HCT116 (cell line): ENCODE results near the gene TCHP. TPM values are rescaled to one million over a fixed set of nuclear protein-coding genes. Genes with fewer than 3 reads are reported as not detected.

ENCODE experiments used
- ATAC-seq: fragments of 200-7000 bp; cut with Tn5 transposase; 2 replicates; pipeline ENCODE4 v1.9.1; 2020; ENCODE audit warnings: mild to moderate bottlenecking, moderate library complexity
- BruUV-seq: library from RNA; stranded (reverse); fragments of 400-500 nt; replicated peaks from 2 replicates; lab custom pipeline; 2021; lab: Mats Ljungman, UMichigan
- CTCF ChIA-PET: fragments of 300-600 bp; sonication (Branson Sonifier 250); formaldehyde crosslinking; loops from one replicate; lab custom pipeline; 2021; ENCODE audit warnings: antibody characterized with exemption; lab: Charles Lee
- POLR2A ChIA-PET: fragments of 300-600, 350-600 bp; sonication (Branson Sonifier 250); formaldehyde crosslinking; loops from one replicate; lab custom pipeline; 2021; ENCODE audit warnings: antibody characterized with exemption; lab: Charles Lee
- RAD21 ChIA-PET, 2 experiments: fragments of 300-600 bp; sonication (Branson Sonifier 250); formaldehyde crosslinking; loops; one replicate each; lab custom pipeline; 2023; ENCODE audit warnings: low total read pairs in 2 of 2; ENCODE audit not compliant: uncharacterized antibody in 2 of 2, unreplicated experiment in 2 of 2, low non-redundant PET in 1 of 2; lab: Charles Lee
- DNase-seq: peaks from one replicate; pipeline ENCODE4 v3.0.0-alpha.2; 2010; ENCODE audit warnings: low read depth, low spot score
- H2AFZ ChIP-seq: fragments of 200-600 bp; shearing (Covaris generic), sonication (generic); 2 replicates; pipeline ENCODE4 v1.6.1; 2017; ENCODE audit warnings: low read depth, mixed run types, mixed read lengths, antibody characterized with exemption, low read length; ENCODE audit not compliant: poor library complexity, severe bottlenecking
- H3K27ac ChIP-seq: 2 replicates; pipeline ENCODE4 v1.5.1; 2012; ENCODE audit warnings: low read depth, low read length
- H3K27me3 ChIP-seq: fragments of 200-600 bp; sonication (generic); 2 replicates; pipeline ENCODE4 v1.6.1; 2016; ENCODE audit warnings: mixed run types, low read length, mixed read lengths; ENCODE audit not compliant: insufficient read depth
- H3K36me3 ChIP-seq, 2 experiments: fragments of 200-500 bp in 1 of 2; fragments of 200-600 bp in 1 of 2; sonication (Bioruptor generic) in 1 of 2; sonication (generic) in 1 of 2; 2 replicates each; pipeline versions ENCODE4 v1.5.1 to v1.6.1; 2014 to 2016; ENCODE audit warnings: low read length in 2 of 2, inconsistent platforms in 1 of 2, mixed read lengths in 1 of 2, mixed run types in 1 of 2; ENCODE audit not compliant: insufficient read depth in 2 of 2, control insufficient read depth in 1 of 2
- H3K4me1 ChIP-seq, 2 experiments: fragments of 200-600 bp in 1 of 2; sonication (generic) in 1 of 2; 2 replicates each; pipeline versions ENCODE4 v1.5.1 to v1.6.1; 2012 to 2017; ENCODE audit warnings: low read length in 2 of 2, inconsistent platforms in 1 of 2, mild to moderate bottlenecking in 1 of 2, mixed read lengths in 1 of 2, mixed run types in 1 of 2, moderate library complexity in 1 of 2; ENCODE audit not compliant: insufficient read depth in 2 of 2, control insufficient read depth in 1 of 2
- H3K4me2 ChIP-seq: fragments of 200-600 bp; sonication (generic); 2 replicates; pipeline ENCODE4 v1.6.1; 2017; ENCODE audit warnings: mixed run types, low read length, mixed read lengths
- H3K4me3 ChIP-seq, 2 experiments: fragments of 200-600 bp in 1 of 2; sonication (generic) in 1 of 2; replicated peaks in 1 of 2; 2 replicates each; pipeline ENCODE4 v1.5.1; 2011 to 2016; ENCODE audit warnings: low read length in 2 of 2, control low read depth in 1 of 2, low read depth in 1 of 2, mild to moderate bottlenecking in 1 of 2, mixed read lengths in 1 of 2, mixed run types in 1 of 2
- H3K79me2 ChIP-seq: fragments of 200-600 bp; sonication (generic); 2 replicates; pipeline ENCODE4 v1.6.1; 2017; ENCODE audit warnings: mild to moderate bottlenecking, mixed run types, low read length, moderate library complexity, mixed read lengths; ENCODE audit not compliant: insufficient read depth
- H3K9ac ChIP-seq: fragments of 200-600 bp; sonication (generic); 2 replicates; pipeline ENCODE4 v1.6.1; 2016; ENCODE audit warnings: low read length, mixed read lengths
- H3K9me2 ChIP-seq: fragments of 200-600 bp; sonication (generic), shearing (Covaris generic); 2 replicates; pipeline ENCODE4 v1.6.1; 2017; ENCODE audit warnings: mixed run types, mild to moderate bottlenecking, moderate library complexity; ENCODE audit not compliant: insufficient read depth
- H3K9me3 ChIP-seq, 2 experiments: fragments of 200-500 bp in 1 of 2; fragments of 200-600 bp in 1 of 2; sonication (Bioruptor generic) in 1 of 2; sonication (generic) in 1 of 2; 2 replicates each; pipeline ENCODE4 v1.6.1; 2014 to 2017; ENCODE audit warnings: low read length in 2 of 2, mixed read lengths in 2 of 2, inconsistent platforms in 1 of 2, low read depth in 1 of 2, mild to moderate bottlenecking in 1 of 2, mixed run types in 1 of 2, moderate library complexity in 1 of 2; ENCODE audit not compliant: control insufficient read depth in 1 of 2, insufficient read depth in 1 of 2
- H4K20me1 ChIP-seq: fragments of 200-600 bp; sonication (generic), shearing (Covaris generic); 2 replicates; pipeline ENCODE4 v1.6.1; 2017; ENCODE audit warnings: mixed run types, mild to moderate bottlenecking, moderate library complexity; ENCODE audit not compliant: insufficient read depth
- CBX3 ChIP-seq: IDR thresholded peaks from 2 replicates; pipeline ENCODE4 v1.6.1; 2012; ENCODE audit warnings: low read depth
- CEBPB ChIP-seq: IDR thresholded peaks from 2 replicates; pipeline ENCODE4 v1.6.1; 2012; ENCODE audit warnings: low read depth
- ELF1 ChIP-seq: IDR thresholded peaks from 2 replicates; pipeline ENCODE4 v1.6.1; 2012; ENCODE audit warnings: low read depth, borderline replicate concordance
- EZH2 ChIP-seq: fragments of 200-600 bp; sonication (generic); IDR thresholded peaks from 2 replicates; pipeline ENCODE4 v1.6.1; 2017; ENCODE audit warnings: antibody characterized with exemption, mixed run types
- EZH2phosphoT487 ChIP-seq: fragments of 200-600 bp; IDR thresholded peaks from 2 replicates; pipeline ENCODE4 v1.6.1; 2018; ENCODE audit warnings: antibody characterized with exemption, borderline replicate concordance
- RAD21 ChIP-seq: IDR thresholded peaks from 2 replicates; pipeline ENCODE4 v1.6.1; 2012; ENCODE audit warnings: low read depth, mild to moderate bottlenecking
- SIN3A ChIP-seq: IDR thresholded peaks from 2 replicates; pipeline ENCODE4 v1.6.1; 2012; ENCODE audit warnings: low read depth
- SRF ChIP-seq: IDR thresholded peaks from 2 replicates; pipeline ENCODE4 v1.6.1; 2012; ENCODE audit warnings: low read depth
- TCF7L2 ChIP-seq: IDR thresholded peaks from 2 replicates; pipeline ENCODE4 v1.7.0; 2011; ENCODE audit warnings: borderline replicate concordance, inconsistent platforms; ENCODE audit not compliant: insufficient read depth, insufficient read length; ENCODE audit errors: extremely low read depth
- YY1 ChIP-seq: IDR thresholded peaks from 2 replicates; pipeline ENCODE4 v1.6.1; 2011; ENCODE audit warnings: low read length, low read depth, moderate library complexity, mild to moderate bottlenecking; ENCODE audit not compliant: insufficient replicate concordance; ENCODE audit errors: extremely low read depth
- ZFX ChIP-seq: fragments of 450-650 bp; IDR thresholded peaks from 2 replicates; pipeline ENCODE4 v1.6.1; 2017
- intact Hi-C: fragments of 100-400 bp; cut with micrococcal nuclease; formaldehyde crosslinking; loops from 2 replicates; pipeline ENCODE4 v1.10.0; 2022
- total RNA-seq: library from RNA; stranded (reverse); gene quantifications from one replicate; pipeline ENCODE4 v1.2.1, GENCODE V29; 2021; ENCODE audit not compliant: unreplicated experiment
- TF ChIP-seq, protein P1 (sequence below): IDR thresholded peaks from 2 replicates; pipeline ENCODE4 v1.6.1; 2012

TCHP gene
- total RNA-seq, 1 experiment from 2014 or later = 17.3 TPM

DNA sequence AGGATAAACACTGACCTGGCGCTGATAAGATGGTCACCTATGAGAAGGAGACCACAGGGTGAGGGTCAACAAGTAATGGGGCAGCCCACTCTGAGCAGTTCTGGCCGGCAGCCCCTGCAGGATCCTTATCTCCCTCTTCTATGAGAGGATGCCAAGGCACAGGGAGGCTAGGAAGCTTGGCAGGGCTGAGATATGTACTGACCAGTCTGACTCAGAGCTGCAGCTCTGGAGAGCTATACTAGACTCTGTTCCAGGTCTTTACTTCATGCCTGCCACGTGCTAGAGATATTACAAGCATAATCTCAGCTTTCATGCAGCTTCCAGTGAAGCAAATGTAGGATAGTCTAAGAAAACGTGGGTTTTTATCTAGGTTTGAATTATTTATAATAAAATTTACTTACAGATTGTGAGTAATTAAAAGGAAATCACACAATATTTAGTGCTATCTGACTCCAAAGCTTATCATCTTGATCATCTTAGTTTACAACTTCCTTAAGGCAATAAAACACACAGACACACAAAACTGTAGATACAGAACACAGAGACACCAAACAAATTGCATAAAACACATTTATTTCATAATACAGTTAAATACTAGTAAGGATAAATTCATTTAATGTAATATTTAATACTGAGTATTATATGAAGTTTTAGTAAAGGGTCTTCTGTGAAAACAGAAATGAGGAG is 63.8 kb downstream of the TCHP start:
- no peak overlapping the region for H3K4me2 ChIP-seq
- no peaks in the 10 kb centered on the region for H4K20me1 ChIP-seq
- peaks cover 3 to 19% of the 10 kb centered on the region in 2 experiments; a peak in 3 of 4 replicates for H3K4me1 ChIP-seq
- RAD21 ChIA-PET = no interaction called here
- no peak overlapping the region for H3K9ac ChIP-seq
- POLR2A ChIA-PET = no interaction called here
- CTCF ChIA-PET = no interaction called here
- H3K9me3 ChIP-seq = no peaks in the 10 kb centered on the region
- BruUV-seq = no TSS peak
- no peak overlapping the region for H3K4me3 ChIP-seq
- no peak overlapping the region for H2AFZ ChIP-seq
- no peak for TF ChIP-seq RAD21
- no peak for TF ChIP-seq SIN3A
- no peaks in the 10 kb centered on the region for H3K79me2 ChIP-seq
- H3K9me2 ChIP-seq = no peaks in the 10 kb centered on the region
- DNase-seq = no peak
- H3K27me3 ChIP-seq = no peaks in the 10 kb centered on the region
- peaks cover 5 to 15% of the 10 kb centered on the region in 2 experiments; a peak in 2 of 4 replicates for H3K36me3 ChIP-seq
- ATAC-seq = no peak
- intact Hi-C loops = no loop called here
- no peak overlapping the region for H3K27ac ChIP-seq

DNA sequence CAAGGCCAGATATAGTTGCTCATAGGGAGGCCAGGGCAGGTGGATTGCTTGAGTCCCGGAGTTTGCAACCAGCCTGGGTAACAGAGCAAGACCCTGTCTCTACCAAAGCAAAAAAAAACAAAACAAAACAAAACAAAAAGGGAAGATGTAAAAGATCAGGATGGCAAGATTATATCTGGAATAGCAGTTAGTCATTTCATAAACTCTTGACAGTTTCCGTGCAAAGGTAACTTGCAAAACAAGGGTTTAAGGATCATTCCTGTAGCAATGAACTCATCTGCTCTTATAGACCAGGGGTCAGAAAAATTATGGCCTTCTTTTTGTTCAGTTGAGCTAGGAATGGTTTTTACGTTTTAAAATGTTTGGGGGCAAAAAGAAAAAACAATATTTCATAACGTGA is 66.5 kb downstream of the TCHP start:
- no peaks in the 10 kb centered on the region for H3K79me2 ChIP-seq
- peaks cover 3 to 23% of the 10 kb centered on the region in 2 experiments; a peak in 3 of 4 replicates for H3K4me1 ChIP-seq
- ChIA-PET CTCF (no interaction called here), RAD21 (no interaction called here), POLR2A (no interaction called here)
- H3K9ac ChIP-seq = no peak overlapping the region
- H2AFZ ChIP-seq = no peak overlapping the region
- no peak for DNase-seq
- no TSS peak for BruUV-seq
- H3K27ac ChIP-seq = no peak overlapping the region
- H3K9me3 ChIP-seq = no peaks in the 10 kb centered on the region
- intact Hi-C loops = no loop called here
- peaks cover under 1 to 9% of the 10 kb centered on the region in 2 experiments; a peak in 2 of 4 replicates for H3K36me3 ChIP-seq
- H3K4me3 ChIP-seq = no peak overlapping the region
- ATAC-seq = no peak
- no peaks in the 10 kb centered on the region for H3K27me3 ChIP-seq
- H4K20me1 ChIP-seq = no peaks in the 10 kb centered on the region
- no peak overlapping the region for H3K4me2 ChIP-seq
- H3K9me2 ChIP-seq = no peaks in the 10 kb centered on the region
- TF ChIP-seq CEBPB = no peak
- TF ChIP-seq ZFX = no peak
- no peak for TF ChIP-seq ELF1
- TF ChIP-seq, protein P1, sequence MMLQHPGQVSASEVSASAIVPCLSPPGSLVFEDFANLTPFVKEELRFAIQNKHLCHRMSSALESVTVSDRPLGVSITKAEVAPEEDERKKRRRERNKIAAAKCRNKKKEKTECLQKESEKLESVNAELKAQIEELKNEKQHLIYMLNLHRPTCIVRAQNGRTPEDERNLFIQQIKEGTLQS = no peak
- no peak for TF ChIP-seq SRF
- TF ChIP-seq EZH2phosphoT487 = no peak
- no peak for TF ChIP-seq EZH2
- TF ChIP-seq TCF7L2 = no peak
- TF ChIP-seq YY1 = no peak
- no peak for TF ChIP-seq CBX3
